GM23338 (cell line): ENCODE measurements around the gene TMEM114.

Experiments
- CREB1 ChIP-seq: fragments of 250-450 bp; sonication (Bioruptor Pico); IDR thresholded peaks from 2 replicates; pipeline ENCODE4 v1.5.0; 2020; ENCODE audit warnings: low read depth, mild to moderate bottlenecking, moderate library complexity
- EZH2 ChIP-seq: fragments of 200-600 bp; sonication (generic); IDR thresholded peaks from one replicate; pipeline ENCODE4 v1.8.0; 2017; ENCODE audit warnings: antibody characterized with exemption, mild to moderate bottlenecking, low read depth; ENCODE audit not compliant: unreplicated experiment
- EZH2phosphoT487 ChIP-seq: fragments of 200-600 bp; sonication (generic); IDR thresholded peaks from one replicate; pipeline ENCODE4 v1.8.1; 2018; ENCODE audit warnings: antibody characterized with exemption; ENCODE audit not compliant: unreplicated experiment
- JUNB ChIP-seq: IDR thresholded peaks from one replicate; pipeline ENCODE4 v1.6.1; 2016; ENCODE audit warnings: antibody characterized with exemption; ENCODE audit not compliant: unreplicated experiment
- NANOG ChIP-seq: IDR thresholded peaks from 2 replicates; pipeline ENCODE4 v1.6.1; 2016; ENCODE audit warnings: antibody characterized with exemption, borderline replicate concordance
- POLR2AphosphoS5 ChIP-seq: IDR thresholded peaks from 2 replicates; pipeline ENCODE4 v1.6.1; 2016; ENCODE audit warnings: antibody characterized with exemption, low read depth
- ZNF331 ChIP-seq: fragments of 250-450 bp; sonication (Bioruptor Pico); IDR thresholded peaks from 2 replicates; pipeline ENCODE4 v1.5.0; 2020; ENCODE audit warnings: low read depth, mild to moderate bottlenecking, moderate library complexity
- TF ChIP-seq, protein P1 (sequence below), 2 experiments: fragments of 200-600 bp in 1 of 2; sonication (generic) in 1 of 2; conservative IDR thresholded peaks; 2 replicates each; pipeline versions ENCODE4 v1.5.1 to v1.6.1; 2016 to 2017; ENCODE audit warnings: antibody characterized with exemption in 2 of 2, low read depth in 2 of 2, mild to moderate bottlenecking in 2 of 2, moderate library complexity in 1 of 2
- TF ChIP-seq, protein P2 (sequence below): IDR thresholded peaks from one replicate; pipeline ENCODE4 v1.6.1; 2018; ENCODE audit warnings: antibody characterized with exemption; ENCODE audit not compliant: unreplicated experiment

DNA sequence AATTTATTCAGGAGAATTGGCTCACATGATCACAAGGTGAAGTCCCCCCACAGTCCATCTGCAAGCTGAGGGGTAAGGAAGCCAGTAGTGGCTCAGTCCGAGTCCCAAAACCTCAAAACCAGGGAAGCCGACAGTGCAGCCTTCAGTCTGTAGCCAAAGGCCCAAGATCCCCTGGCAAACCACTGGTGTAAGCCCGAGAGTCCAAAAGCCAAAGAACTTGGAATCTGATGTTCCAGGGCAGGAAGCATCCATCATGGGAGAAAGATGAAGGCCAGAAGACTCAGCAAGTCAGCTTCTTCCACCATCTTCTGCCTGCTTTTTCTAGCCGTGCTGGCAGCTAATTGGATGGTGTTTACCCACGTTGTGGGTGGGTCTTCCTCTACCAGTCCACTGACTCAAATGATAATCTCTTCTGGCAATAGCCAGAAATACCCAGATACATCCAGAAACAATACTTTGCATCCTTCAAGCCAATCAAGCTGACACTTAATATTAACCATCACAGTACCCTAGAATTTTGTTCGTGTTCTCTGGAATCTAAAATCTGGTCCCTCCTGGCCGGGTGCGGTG, 40.4 kb downstream of the TMEM114 start:
- TF ChIP-seq, protein P1, sequence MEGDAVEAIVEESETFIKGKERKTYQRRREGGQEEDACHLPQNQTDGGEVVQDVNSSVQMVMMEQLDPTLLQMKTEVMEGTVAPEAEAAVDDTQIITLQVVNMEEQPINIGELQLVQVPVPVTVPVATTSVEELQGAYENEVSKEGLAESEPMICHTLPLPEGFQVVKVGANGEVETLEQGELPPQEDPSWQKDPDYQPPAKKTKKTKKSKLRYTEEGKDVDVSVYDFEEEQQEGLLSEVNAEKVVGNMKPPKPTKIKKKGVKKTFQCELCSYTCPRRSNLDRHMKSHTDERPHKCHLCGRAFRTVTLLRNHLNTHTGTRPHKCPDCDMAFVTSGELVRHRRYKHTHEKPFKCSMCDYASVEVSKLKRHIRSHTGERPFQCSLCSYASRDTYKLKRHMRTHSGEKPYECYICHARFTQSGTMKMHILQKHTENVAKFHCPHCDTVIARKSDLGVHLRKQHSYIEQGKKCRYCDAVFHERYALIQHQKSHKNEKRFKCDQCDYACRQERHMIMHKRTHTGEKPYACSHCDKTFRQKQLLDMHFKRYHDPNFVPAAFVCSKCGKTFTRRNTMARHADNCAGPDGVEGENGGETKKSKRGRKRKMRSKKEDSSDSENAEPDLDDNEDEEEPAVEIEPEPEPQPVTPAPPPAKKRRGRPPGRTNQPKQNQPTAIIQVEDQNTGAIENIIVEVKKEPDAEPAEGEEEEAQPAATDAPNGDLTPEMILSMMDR (conservative IDR thresholded peaks at IDR 0.05; ENCODE audit: low read depth in 2 of 2) = no peak
- TF ChIP-seq EZH2 = no peak
- TF ChIP-seq, protein P2, sequence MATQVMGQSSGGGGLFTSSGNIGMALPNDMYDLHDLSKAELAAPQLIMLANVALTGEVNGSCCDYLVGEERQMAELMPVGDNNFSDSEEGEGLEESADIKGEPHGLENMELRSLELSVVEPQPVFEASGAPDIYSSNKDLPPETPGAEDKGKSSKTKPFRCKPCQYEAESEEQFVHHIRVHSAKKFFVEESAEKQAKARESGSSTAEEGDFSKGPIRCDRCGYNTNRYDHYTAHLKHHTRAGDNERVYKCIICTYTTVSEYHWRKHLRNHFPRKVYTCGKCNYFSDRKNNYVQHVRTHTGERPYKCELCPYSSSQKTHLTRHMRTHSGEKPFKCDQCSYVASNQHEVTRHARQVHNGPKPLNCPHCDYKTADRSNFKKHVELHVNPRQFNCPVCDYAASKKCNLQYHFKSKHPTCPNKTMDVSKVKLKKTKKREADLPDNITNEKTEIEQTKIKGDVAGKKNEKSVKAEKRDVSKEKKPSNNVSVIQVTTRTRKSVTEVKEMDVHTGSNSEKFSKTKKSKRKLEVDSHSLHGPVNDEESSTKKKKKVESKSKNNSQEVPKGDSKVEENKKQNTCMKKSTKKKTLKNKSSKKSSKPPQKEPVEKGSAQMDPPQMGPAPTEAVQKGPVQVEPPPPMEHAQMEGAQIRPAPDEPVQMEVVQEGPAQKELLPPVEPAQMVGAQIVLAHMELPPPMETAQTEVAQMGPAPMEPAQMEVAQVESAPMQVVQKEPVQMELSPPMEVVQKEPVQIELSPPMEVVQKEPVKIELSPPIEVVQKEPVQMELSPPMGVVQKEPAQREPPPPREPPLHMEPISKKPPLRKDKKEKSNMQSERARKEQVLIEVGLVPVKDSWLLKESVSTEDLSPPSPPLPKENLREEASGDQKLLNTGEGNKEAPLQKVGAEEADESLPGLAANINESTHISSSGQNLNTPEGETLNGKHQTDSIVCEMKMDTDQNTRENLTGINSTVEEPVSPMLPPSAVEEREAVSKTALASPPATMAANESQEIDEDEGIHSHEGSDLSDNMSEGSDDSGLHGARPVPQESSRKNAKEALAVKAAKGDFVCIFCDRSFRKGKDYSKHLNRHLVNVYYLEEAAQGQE = no peak
- TF ChIP-seq CREB1 = no peak
- TF ChIP-seq POLR2AphosphoS5 = no peak
- TF ChIP-seq JUNB = no peak
- TF ChIP-seq EZH2phosphoT487 = no peak
- TF ChIP-seq ZNF331 (CRISPR knock-in tag) = no peak
- TF ChIP-seq NANOG = no peak
